IgD-negative memory B cell (primary cell): Measurements from ENCODE around the gene PPTC7. TPM values are rescaled to one million over a fixed set of nuclear protein-coding genes. Genes with fewer than 3 reads are reported as not detected.

Experiments
- H3K27ac Mint-ChIP-seq, 3 donors: one replicate each; pipeline ENCODE4 v1.8.0; 2020 to 2022; ENCODE audit warnings: mild to moderate bottlenecking in 3 of 3, mixed read lengths in 3 of 3, moderate library complexity in 1 of 3
- H3K27me3 Mint-ChIP-seq: one replicate; pipeline ENCODE4 v1.8.0; 2021; ENCODE audit warnings: mixed read lengths
- H3K36me3 Mint-ChIP-seq: one replicate; pipeline ENCODE4 v1.8.0; 2020; ENCODE audit warnings: mild to moderate bottlenecking, mixed read lengths
- H3K4me1 Mint-ChIP-seq, 3 donors: one replicate each; pipeline ENCODE4 v1.8.0; 2020 to 2022; ENCODE audit warnings: mixed read lengths in 3 of 3, mild to moderate bottlenecking in 1 of 3
- H3K4me3 Mint-ChIP-seq, 4 donors: one replicate each; pipeline ENCODE4 v1.8.0; 2020 to 2022; ENCODE audit warnings: mild to moderate bottlenecking in 4 of 4, mixed read lengths in 4 of 4, moderate library complexity in 3 of 4
- H3K9me3 Mint-ChIP-seq, 3 donors: one replicate each; pipeline ENCODE4 v1.8.0; 2020 to 2021; ENCODE audit warnings: mixed read lengths in 3 of 3, mild to moderate bottlenecking in 1 of 3
- polyA plus RNA-seq: library from polyadenylated mRNA; unstranded; fragments of 300-500 nt; fragmentation: Illumina TruSeq; gene quantifications from one replicate; pipeline ENCODE4 v1.2.3, GENCODE V29; 2021

Gene PPTC7
- polyA plus RNA-seq, 1 donor from 2014 or later = 10.1 TPM

DNA sequence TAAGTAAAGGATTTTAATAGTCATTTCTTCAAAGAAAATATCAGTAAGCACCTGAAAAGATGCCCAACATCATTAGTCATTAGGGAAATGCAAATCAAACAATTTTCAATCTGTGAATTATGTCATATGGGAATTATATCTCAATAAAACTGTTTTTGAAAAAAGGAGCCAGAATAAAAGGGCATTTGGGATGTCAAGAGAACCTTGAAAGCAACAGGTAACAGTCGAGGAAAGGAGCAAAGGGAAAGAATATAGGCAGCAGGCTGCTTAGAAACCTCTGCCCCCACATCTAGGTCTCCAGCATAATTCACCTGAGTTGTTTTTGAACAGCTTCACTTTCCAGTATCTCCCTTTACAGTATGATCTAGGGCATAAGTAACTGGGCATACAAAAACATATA, 68.8 kb downstream of the PPTC7 start:
- H3K4me1 Mint-ChIP-seq = peaks cover 0 to 2% (median 0%) of the 10 kb centered on the region in 3 donors
- no peaks in the 10 kb centered on the region for H3K27me3 Mint-ChIP-seq
- H3K36me3 Mint-ChIP-seq = no peaks in the 10 kb centered on the region
- no peak overlapping the region for H3K27ac Mint-ChIP-seq
- no peak overlapping the region for H3K4me3 Mint-ChIP-seq
- no peaks in the 10 kb centered on the region for H3K9me3 Mint-ChIP-seq

GRCh38 chr12:110513842-110514241, 69.3 kb downstream of the PPTC7 start:
- Mint-ChIP-seq H3K4me3 (no peak overlapping the region), H3K27me3 (no peaks in the 10 kb centered on the region), H3K4me1 (peaks cover 0 to 2% (median 0%) of the 10 kb centered on the region in 3 donors), H3K27ac (no peak overlapping the region), H3K36me3 (no peaks in the 10 kb centered on the region), H3K9me3 (no peaks in the 10 kb centered on the region)

GRCh38 chr12:110508071-110508586, 75.0 kb downstream of the PPTC7 start:
- H3K36me3 Mint-ChIP-seq = no peaks in the 10 kb centered on the region
- H3K27me3 Mint-ChIP-seq = no peaks in the 10 kb centered on the region
- H3K9me3 Mint-ChIP-seq = no peaks in the 10 kb centered on the region
- H3K4me3 Mint-ChIP-seq = no peak overlapping the region
- H3K27ac Mint-ChIP-seq = no peak overlapping the region
- peaks cover 0 to 6% (median 2%) of the 10 kb centered on the region in 3 donors for H3K4me1 Mint-ChIP-seq

DNA sequence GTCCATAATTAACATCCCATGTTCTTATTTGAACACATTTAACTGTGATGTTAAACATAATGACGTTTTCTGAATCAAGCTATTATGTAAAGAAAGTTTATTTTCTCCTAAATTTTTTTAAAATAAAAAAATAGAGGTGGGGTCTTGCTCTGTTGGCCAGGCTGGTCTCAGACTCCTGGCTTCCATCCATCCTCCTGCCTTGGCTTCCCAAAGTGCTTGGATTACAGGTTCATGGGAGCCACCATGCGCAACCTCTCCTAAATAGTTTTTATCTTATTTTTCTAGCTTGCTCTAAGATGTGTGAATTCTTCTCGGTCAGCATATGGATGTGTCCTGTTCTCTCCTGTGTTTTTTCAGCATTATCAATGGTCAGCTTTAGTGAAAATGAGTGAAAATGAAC, 77.8 kb downstream of the PPTC7 start:
- peaks cover 12 to 20% (median 13%) of the 10 kb centered on the region in 3 donors for H3K4me1 Mint-ChIP-seq
- H3K4me3 Mint-ChIP-seq = peak overlapping the region in 1 of 4 donors; percentile 64

DNA sequence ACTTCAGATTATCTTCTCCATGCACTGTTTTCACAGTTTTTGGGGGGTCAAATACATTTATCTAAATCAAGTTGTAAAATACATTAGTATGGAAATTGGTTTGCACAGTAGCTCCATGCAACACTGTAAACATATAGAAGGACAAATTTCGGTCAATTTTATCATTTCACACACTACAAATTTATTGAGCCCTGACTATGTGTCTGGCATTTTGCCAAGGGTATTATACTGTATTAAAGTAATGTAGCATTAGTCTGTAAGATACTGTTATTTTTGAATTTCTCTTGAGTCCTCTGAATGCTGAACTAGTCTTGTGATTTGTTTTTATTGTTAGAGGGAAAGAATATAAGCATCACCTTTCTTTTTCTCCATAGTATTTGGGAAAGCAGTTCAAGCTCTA, 79.7 kb downstream of the PPTC7 start:
- Mint-ChIP-seq H3K27ac (peak overlapping the region in 1 of 3 donors; percentile 91), H3K36me3 (peaks cover 5% of the 10 kb centered on the region), H3K4me1 (peaks cover 13 to 30% (median 16%) of the 10 kb centered on the region in 3 donors), H3K27me3 (peaks cover 2% of the 10 kb centered on the region), H3K9me3 (no peaks in the 10 kb centered on the region), H3K4me3 (peak overlapping the region in 2 of 4 donors; percentile 43 to 60)

More for the DNA sequence above, 77.8 kb downstream of the PPTC7 start:
- H3K27me3 Mint-ChIP-seq = peaks cover 2% of the 10 kb centered on the region
- H3K9me3 Mint-ChIP-seq = no peaks in the 10 kb centered on the region
- H3K27ac Mint-ChIP-seq = peak overlapping the region in 2 of 3 donors; percentile 10 to 19
- peaks cover 5% of the 10 kb centered on the region for H3K36me3 Mint-ChIP-seq

DNA sequence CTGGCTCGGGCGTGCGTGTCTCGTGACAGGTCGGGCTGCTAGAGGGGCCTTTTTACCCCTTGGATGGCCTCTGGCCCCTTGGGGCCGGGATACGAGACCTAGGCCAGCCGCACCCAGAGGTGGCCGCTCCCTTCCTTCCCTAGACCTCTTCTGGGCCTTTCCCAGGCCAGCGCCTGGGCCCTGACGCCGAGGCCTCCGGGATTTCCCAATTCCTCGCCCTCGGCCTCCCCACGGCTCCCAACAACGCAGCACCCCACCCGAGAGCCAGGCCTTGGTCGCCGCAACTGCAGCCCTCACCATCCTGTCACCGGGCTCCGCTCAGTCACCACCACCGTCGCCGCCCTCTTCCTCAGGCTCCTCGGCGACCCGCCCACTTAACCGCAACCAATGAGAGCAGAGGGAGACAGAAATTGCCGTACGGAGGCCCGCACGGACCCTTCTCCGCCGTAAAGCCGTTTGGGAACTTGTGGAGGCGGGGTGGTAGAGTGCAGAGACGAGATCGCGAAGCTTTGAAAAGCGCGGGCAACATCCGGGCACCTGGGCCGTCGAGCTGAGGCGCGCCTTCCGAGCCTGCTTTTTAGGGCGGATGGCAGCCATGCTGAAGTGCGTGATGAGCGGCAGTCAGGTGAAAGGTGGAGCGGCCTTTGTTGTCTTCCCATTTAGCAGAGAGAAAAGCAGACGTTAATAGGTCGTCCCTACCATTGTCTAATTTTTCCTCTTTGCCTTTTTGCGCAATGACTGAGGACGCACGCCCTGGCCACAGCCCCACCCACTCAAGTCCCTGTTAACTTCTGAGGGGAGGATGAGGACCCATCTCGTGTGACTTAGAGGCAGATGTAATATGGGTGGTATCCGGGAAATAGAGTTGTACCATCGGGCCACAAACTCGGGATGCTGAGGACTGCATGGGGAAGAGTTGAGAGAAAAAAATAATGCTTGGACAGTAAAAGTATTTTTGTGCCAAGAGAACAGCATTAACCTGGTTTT, 81.1 kb downstream of the PPTC7 start, which contains the start of the genes RAD9B and VPS29:
Gene RAD9B (plus strand): TSS at position 580 of the 987 bp plus-strand sequence. CDS start 7 bp downstream, at position 587.
Gene VPS29 (minus strand): TSS at position 360 of the 987 bp plus-strand sequence. CDS start 60 bp downstream, at position 300.
- peak within 1 kb of the TSS; percentile 92 to 99 (median 98) for H3K4me3 Mint-ChIP-seq
- H3K27me3 Mint-ChIP-seq = peaks cover 2% of the 10 kb centered on the region
- H3K4me1 Mint-ChIP-seq = peaks cover 13 to 26% (median 16%) of the 10 kb centered on the region in 3 donors
- H3K9me3 Mint-ChIP-seq = no peaks in the 10 kb centered on the region
- peak within 1 kb of the TSS; percentile 91 to 98 (median 96) for H3K27ac Mint-ChIP-seq
- peaks cover 5% of the 10 kb centered on the region for H3K36me3 Mint-ChIP-seq

DNA sequence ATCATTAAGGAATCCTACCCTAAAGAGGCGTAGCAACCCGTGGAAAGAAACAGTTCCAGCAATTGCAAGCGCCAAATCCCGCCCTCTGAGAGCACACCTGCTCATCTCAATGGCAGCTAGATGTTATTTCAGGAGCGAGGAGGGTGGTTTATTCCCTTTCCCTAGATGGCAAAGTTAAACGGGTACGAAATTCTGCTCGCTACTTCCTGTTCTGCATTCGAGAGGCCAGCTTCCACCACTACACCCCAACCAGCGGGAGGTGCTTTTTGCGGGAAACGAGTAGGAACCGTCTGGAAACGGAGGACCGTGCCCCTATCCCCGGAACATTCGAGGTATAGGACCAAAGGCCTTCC, 81.7 kb downstream of the PPTC7 start:
- Mint-ChIP-seq H3K36me3 (peaks cover 5% of the 10 kb centered on the region), H3K27ac (peak overlapping the region; percentile 91 to 98 (median 96)), H3K4me3 (peak overlapping the region; percentile 92 to 99 (median 98)), H3K4me1 (peaks cover 13 to 26% (median 16%) of the 10 kb centered on the region in 3 donors), H3K9me3 (no peaks in the 10 kb centered on the region), H3K27me3 (peaks cover 2% of the 10 kb centered on the region)

- Mint-ChIP-seq H3K4me1 (peaks cover 13 to 26% (median 16%) of the 10 kb centered on the region in 3 donors), H3K4me3 (peak overlapping the region in 3 of 4 donors; percentile 23 to 63 (median 39)), H3K27ac (peak overlapping the region in 2 of 3 donors; percentile 33 to 50), H3K9me3 (no peaks in the 10 kb centered on the region), H3K36me3 (peaks cover 5% of the 10 kb centered on the region), H3K27me3 (peaks cover 2% of the 10 kb centered on the region)
Observed at GRCh38 chr12:110498984-110499706, 84.0 kb downstream of the PPTC7 start.

Other genes with a start within 250 kb of the PPTC7 start
- 24.9 TPM for gene ANAPC7, start 179.6 kb downstream of the PPTC7 start, polyA plus RNA-seq
- 1,315 TPM for gene ARPC3, start 133.0 kb downstream of the PPTC7 start, polyA plus RNA-seq
- 31.1 TPM for gene GPN3, start 115.1 kb downstream of the PPTC7 start, polyA plus RNA-seq
- gene FAM216A, start 114.5 kb downstream of the PPTC7 start, polyA plus RNA-seq = 10.5 TPM
- 123 TPM for gene VPS29, start 81.2 kb downstream of the PPTC7 start, polyA plus RNA-seq
- 0.75 TPM for gene RAD9B, start 81.0 kb downstream of the PPTC7 start, polyA plus RNA-seq
- gene TCTN1, start 30.8 kb upstream of the PPTC7 start, polyA plus RNA-seq = 24.2 TPM
- 441 TPM for gene HVCN1, start 105.8 kb upstream of the PPTC7 start, polyA plus RNA-seq
- gene PPP1CC, start 159.6 kb upstream of the PPTC7 start, polyA plus RNA-seq = 184 TPM